Body of pancreas (tissue), 4 donors: ENCODE measurements around the gene LTA.

Source experiments
- CTCF ChIP-seq, 7 experiments: fragments of 450-650 bp in 4 of 7; fragments of 200-600 bp in 3 of 7; sonication (generic) in 3 of 7; IDR thresholded peaks; one replicate each; pipeline ENCODE4 v1.5.1; 2016 to 2019; ENCODE audit warnings: antibody characterized with exemption in 7 of 7
- POLR2A ChIP-seq, 3 donors: fragments of 450-650 bp; IDR thresholded peaks; one replicate each; pipeline ENCODE4 v1.6.1; 2016; ENCODE audit warnings: antibody characterized with exemption in 3 of 3, mild to moderate bottlenecking in 2 of 3

DNA sequence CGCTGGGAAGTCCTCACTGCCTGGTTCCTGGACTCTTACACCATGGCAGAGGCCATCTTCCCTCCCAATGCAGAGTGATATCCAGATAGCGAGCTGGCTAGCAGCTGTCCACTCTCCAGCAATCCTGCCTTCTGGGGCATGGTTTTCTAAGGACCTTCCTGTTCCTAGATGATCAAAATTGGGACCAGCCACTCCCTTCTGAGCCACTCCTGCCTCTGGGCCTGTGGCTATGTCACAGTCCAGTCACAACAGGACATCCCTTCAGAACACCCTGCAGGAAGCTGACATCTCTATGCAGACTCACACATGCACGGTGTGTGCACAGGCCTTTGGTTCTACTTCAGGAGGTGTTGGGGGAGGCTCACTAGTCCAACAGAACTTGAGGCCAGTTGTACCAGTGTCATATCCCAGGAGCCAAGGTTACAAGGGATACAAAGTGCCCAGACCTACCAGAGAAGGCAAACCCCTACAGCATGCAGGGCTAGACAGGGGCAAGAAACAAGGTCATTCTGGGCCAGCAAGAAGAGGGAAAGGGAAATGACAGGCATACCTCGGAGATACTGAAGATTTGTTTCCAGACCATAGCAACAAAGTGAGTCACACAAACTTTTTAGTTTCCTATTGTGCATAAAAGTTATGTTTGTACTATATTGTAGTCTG, 46.0 kb upstream of the LTA start:
- no peak for TF ChIP-seq CTCF (IDR thresholded peaks at IDR 0.05)
- TF ChIP-seq POLR2A (IDR thresholded peaks at IDR 0.05) = no peak
